Activated CD8-positive, alpha-beta memory T cell treated with anti-CD3 and anti-CD28 coated beads, Interleukin-2, amount 50 U/mL, for 48 hours (primary cell): ENCODE data around the gene ZNF282.
"Not testable (repeated sequence)": the region's sequence is repeated elsewhere in the genome, so short reads cannot be mapped to it uniquely, and the experiment has no call there.

Experiments used
- DNase-seq: peaks from one replicate; pipeline ENCODE4 v3.0.0-alpha.2; 2020

Gene ZNF282

GRCh38 chr7:149261829-149262617, 66.7 kb downstream of the ZNF282 start, which contains the start of gene ZNF783:
ZNF783 (plus strand) TSS chr7:149262196; CDS start chr7:149262334, 138 bp downstream.
- DNase-seq: peak; percentile 92

DNA sequence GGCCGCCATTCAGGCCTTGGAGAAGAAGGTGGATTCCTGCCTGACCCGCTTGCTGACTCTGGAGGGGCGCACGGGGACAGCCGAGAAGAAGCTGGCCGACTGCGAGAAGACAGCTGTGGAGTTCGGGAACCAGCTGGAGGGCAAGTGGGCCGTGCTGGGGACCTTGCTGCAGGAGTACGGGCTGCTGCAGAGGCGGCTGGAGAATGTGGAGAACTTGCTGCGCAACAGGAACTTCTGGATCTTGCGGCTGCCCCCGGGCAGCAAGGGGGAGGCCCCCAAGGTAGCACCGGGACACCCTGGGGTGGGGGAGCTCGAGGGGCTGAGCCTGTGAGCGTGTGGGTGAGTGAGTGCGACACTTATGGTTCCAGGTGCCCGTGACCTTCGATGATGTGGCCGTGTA, 71.1 kb downstream of the ZNF282 start:
- DNase-seq: no peak

GRCh38 chr7:149267733-149268132, 72.4 kb downstream of the ZNF282 start:
- no peak for DNase-seq

- not testable (repeated sequence) for DNase-seq
Measured at GRCh38 chr7:149274424-149274823, 79.1 kb downstream of the ZNF282 start.
